GM13977 (cell line): ENCODE measurements around the gene COL7A1.

Experiments used
- DNase-seq: peaks from one replicate; pipeline ENCODE4 v3.0.0; 2012; ENCODE audit warnings: low spot score
- CTCF ChIP-seq: IDR thresholded peaks from 2 replicates; pipeline ENCODE4 v1.5.1; 2012; ENCODE audit warnings: mild to moderate bottlenecking, control low read depth; ENCODE audit not compliant: insufficient read depth; ENCODE audit errors: extremely low read depth, missing control alignments
- in situ Hi-C: fragments of 300-500 bp; cut with MboI; formaldehyde crosslinking; loops from one replicate; pipeline ENCODE4 v1.12.0; 2022; ENCODE audit warnings: low sequenced_read_pairs, low pct_unique_long_range_greater_than_20kb, mixed read lengths, inconsistent platforms; ENCODE audit not compliant: unreplicated experiment

The COL7A1 gene

GRCh38 chr3:48524970-48525369 lies 70.2 kb downstream of the COL7A1 start:
- TF ChIP-seq CTCF, result no peak
- no peak for DNase-seq
- in situ Hi-C loops, result no loop called here

GRCh38 chr3:48521635-48522034 lies 73.5 kb downstream of the COL7A1 start:
- no peak for TF ChIP-seq CTCF
- no peak for DNase-seq
- in situ Hi-C loops, result no loop called here

DNA sequence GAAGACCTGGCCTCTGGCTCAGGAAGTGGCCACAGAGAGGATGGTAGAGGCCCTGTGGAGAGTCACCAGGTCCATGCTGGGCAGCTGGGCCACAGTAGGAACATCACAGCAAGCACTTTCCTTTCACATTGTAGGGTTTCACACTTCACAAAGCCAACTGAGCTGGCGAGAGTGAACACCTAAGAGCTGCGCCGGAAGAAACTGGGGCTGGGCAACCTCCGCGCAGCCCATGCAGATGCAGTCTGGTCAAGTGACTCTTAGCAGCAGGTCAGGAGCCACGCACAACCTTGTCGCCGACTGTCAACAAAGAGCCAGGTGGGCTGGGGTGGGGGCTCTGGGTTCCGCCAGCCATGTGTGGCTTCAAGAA lies 75.9 kb downstream of the COL7A1 start:
- in situ Hi-C loops, result no loop called here
- TF ChIP-seq CTCF, result no peak
- no peak for DNase-seq

GRCh38 chr3:48518638-48519276 lies 76.4 kb downstream of the COL7A1 start:
- in situ Hi-C loops, result no loop called here
- no peak for TF ChIP-seq CTCF
- no peak for DNase-seq

GRCh38 chr3:48518069-48518468 lies 77.1 kb downstream of the COL7A1 start:
- no peak for DNase-seq
- in situ Hi-C loops, result no loop called here
- no peak for TF ChIP-seq CTCF

DNA sequence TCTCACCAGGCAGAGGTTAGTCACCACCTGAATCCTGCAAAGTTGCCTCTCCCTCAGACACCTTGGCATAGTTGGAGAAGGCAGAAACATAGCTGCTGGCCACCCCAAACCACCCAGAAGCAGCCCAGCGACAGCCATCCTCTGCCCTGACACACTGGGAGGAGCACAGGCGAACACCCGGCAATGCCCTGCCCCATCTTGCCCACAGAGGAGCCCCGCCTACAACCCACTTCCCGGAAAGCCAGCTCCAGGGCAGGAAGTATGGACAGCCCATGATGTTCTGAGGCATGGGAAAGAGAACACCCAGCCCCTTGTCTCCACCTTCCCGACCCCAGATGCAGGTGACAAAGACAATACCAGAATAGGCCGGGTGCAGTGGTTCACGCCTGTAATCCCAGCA lies 78.6 kb downstream of the COL7A1 start:
- TF ChIP-seq CTCF, result no peak
- no peak for DNase-seq
- in situ Hi-C loops, result no loop called here
